Suprapubic skin (tissue), 4 donors: ENCODE results near the gene ATXN1.

Source experiments
- POLR2A ChIP-seq, 2 donors: fragments of 450-650 bp; IDR thresholded peaks; one replicate each; pipeline ENCODE4 v1.6.1; 2017; ENCODE audit warnings: antibody characterized with exemption in 2 of 2, mild to moderate bottlenecking in 2 of 2, moderate library complexity in 2 of 2
- POLR2AphosphoS5 ChIP-seq, 3 donors: sonication (generic); formaldehyde crosslinking; IDR thresholded peaks; one replicate each; pipeline ENCODE4 v1.6.1; 2017; ENCODE audit warnings: antibody characterized with exemption in 3 of 3
- TF ChIP-seq, protein P1 (sequence below), 2 donors: fragments of 200-600 bp in 1 of 2; fragments of 450-650 bp in 1 of 2; sonication (generic) in 1 of 2; IDR thresholded peaks; one replicate each; pipeline ENCODE4 v1.5.1; 2016 to 2019; ENCODE audit warnings: antibody characterized with exemption in 2 of 2, mild to moderate bottlenecking in 1 of 2, moderate library complexity in 1 of 2

DNA sequence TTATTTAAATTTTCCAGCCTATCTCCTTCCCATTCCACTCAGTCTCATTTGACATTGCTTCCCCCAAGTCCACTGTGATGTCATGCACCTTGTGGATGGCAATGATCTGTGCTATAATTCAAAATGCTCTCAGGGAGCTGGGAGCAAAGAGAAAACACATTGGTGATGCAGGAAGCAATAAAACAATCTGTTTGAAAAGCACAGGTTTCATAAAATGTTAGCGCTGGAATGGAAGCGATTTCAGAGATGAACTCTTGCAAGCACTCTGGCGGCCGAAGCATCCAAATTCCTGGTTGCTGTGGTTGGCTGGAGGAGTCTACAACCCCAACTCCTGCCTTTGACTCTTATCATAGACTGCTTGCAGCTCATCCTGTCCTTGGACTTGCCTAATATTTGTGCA, 355.9 kb downstream of the ATXN1 start:
- no peak for TF ChIP-seq POLR2AphosphoS5 (IDR thresholded peaks at IDR 0.05)
- no peak for TF ChIP-seq POLR2A (IDR thresholded peaks at IDR 0.05)
- TF ChIP-seq, protein P1, sequence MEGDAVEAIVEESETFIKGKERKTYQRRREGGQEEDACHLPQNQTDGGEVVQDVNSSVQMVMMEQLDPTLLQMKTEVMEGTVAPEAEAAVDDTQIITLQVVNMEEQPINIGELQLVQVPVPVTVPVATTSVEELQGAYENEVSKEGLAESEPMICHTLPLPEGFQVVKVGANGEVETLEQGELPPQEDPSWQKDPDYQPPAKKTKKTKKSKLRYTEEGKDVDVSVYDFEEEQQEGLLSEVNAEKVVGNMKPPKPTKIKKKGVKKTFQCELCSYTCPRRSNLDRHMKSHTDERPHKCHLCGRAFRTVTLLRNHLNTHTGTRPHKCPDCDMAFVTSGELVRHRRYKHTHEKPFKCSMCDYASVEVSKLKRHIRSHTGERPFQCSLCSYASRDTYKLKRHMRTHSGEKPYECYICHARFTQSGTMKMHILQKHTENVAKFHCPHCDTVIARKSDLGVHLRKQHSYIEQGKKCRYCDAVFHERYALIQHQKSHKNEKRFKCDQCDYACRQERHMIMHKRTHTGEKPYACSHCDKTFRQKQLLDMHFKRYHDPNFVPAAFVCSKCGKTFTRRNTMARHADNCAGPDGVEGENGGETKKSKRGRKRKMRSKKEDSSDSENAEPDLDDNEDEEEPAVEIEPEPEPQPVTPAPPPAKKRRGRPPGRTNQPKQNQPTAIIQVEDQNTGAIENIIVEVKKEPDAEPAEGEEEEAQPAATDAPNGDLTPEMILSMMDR (IDR thresholded peaks at IDR 0.05): no peak
